GM21526 (cell line): ENCODE results near the gene IGSF9.

Source experiments
- ATAC-seq: cut with Tn5 transposase; IDR thresholded peaks from one replicate; pipeline ENCODE4 v1.9.1; 2021; ENCODE audit warnings: moderate library complexity; ENCODE audit not compliant: unreplicated experiment, low FRiP score

Gene IGSF9

GRCh38 chr1:159977364-159978106, 32.1 kb upstream of the IGSF9 start:
- no peak for ATAC-seq

- ATAC-seq, result no peak
Measured at GRCh38 chr1:159974350-159974965, 29.0 kb upstream of the IGSF9 start.

GRCh38 chr1:159973350-159973940, 28.0 kb upstream of the IGSF9 start:
- ATAC-seq, result no peak

GRCh38 chr1:159972443-159973205, 27.2 kb upstream of the IGSF9 start:
- ATAC-seq, result no peak

GRCh38 chr1:159970932-159971342, 25.5 kb upstream of the IGSF9 start:
- ATAC-seq, result no peak

GRCh38 chr1:159968901-159969300, 23.5 kb upstream of the IGSF9 start:
- no peak for ATAC-seq

- no peak for ATAC-seq
Measured at GRCh38 chr1:159965263-159965662, 19.9 kb upstream of the IGSF9 start.

GRCh38 chr1:159964144-159964543, 18.7 kb upstream of the IGSF9 start:
- no peak for ATAC-seq

GRCh38 chr1:159962176-159962575, 16.8 kb upstream of the IGSF9 start:
- no peak for ATAC-seq

- ATAC-seq, result no peak
Measured at GRCh38 chr1:159961636-159962035, 16.2 kb upstream of the IGSF9 start.

GRCh38 chr1:159960721-159961381, 15.4 kb upstream of the IGSF9 start:
- no peak for ATAC-seq

- ATAC-seq, result no peak
Measured at GRCh38 chr1:159959451-159959850, 14.0 kb upstream of the IGSF9 start.

GRCh38 chr1:159958719-159959380, 13.4 kb upstream of the IGSF9 start:
- no peak for ATAC-seq

GRCh38 chr1:159957824-159958268, 12.4 kb upstream of the IGSF9 start:
- ATAC-seq, result no peak

- no peak for ATAC-seq
Measured at GRCh38 chr1:159955456-159955855, 10.0 kb upstream of the IGSF9 start.

- ATAC-seq, result no peak
Measured at GRCh38 chr1:159953536-159954515, 8.4 kb upstream of the IGSF9 start, which contains the start of gene SLAMF9. TSS of gene SLAMF9 (minus strand) at chr1:159954237. CDS start at chr1:159954137, 100 bp downstream.

GRCh38 chr1:159952932-159953331, 7.5 kb upstream of the IGSF9 start:
- ATAC-seq, result no peak

- no peak for ATAC-seq
Measured at GRCh38 chr1:159951551-159951950, 6.1 kb upstream of the IGSF9 start.

GRCh38 chr1:159951016-159951415, 5.6 kb upstream of the IGSF9 start:
- ATAC-seq, result no peak
